H1 (cell line): Measurements from ENCODE around the gene GASK1B. TPM values are rescaled to one million over a fixed set of nuclear protein-coding genes. Genes with fewer than 3 reads are reported as not detected.

Experiments
- CTCF ChIA-PET: fragments of 300-600 bp; sonication (Branson Sonifier 250); formaldehyde crosslinking; loops from one replicate; lab custom pipeline; 2021; ENCODE audit not compliant: partially characterized antibody; lab: Charles Lee
- POLR2A ChIA-PET: fragments of 300-600 bp; sonication (Branson Sonifier 250); formaldehyde crosslinking; loops from one replicate; lab custom pipeline; 2021; ENCODE audit warnings: inconsistent platforms; ENCODE audit not compliant: partially characterized antibody; lab: Charles Lee
- DNase-seq, 2 experiments: peaks; one replicate each; pipeline versions ENCODE4 v3.0.0 to v3.0.0-alpha.2; 2010 to 2022; ENCODE audit warnings: low spot score in 2 of 2, low read depth in 1 of 2, mixed read lengths in 1 of 2
- FAIRE-seq: peaks from 2 replicates; lab custom pipeline; 2011; peaks lifted over from hg19 to GRCh38; lab: Jason Lieb, UNC
- H2AFZ ChIP-seq: 2 replicates; pipeline ENCODE4 v1.8.1; 2012; ENCODE audit warnings: low read length, inconsistent platforms
- H2AK5ac ChIP-seq: 2 replicates; pipeline ENCODE4 v1.6.1; 2013; ENCODE audit warnings: low read depth, low read length
- H2BK120ac ChIP-seq: replicated peaks from 2 replicates; pipeline ENCODE3; 2013; ENCODE audit warnings: low read depth, low read length, inconsistent platforms
- H2BK12ac ChIP-seq: 2 replicates; pipeline ENCODE4 v1.6.1; 2013; ENCODE audit warnings: low read depth, low read length
- H2BK15ac ChIP-seq: 2 replicates; pipeline ENCODE4 v1.6.1; 2013; ENCODE audit warnings: low read length
- H2BK20ac ChIP-seq: 2 replicates; pipeline ENCODE4 v1.6.1; 2013; ENCODE audit warnings: low read length
- H2BK5ac ChIP-seq: 2 replicates; pipeline ENCODE4 v1.6.1; 2013; ENCODE audit warnings: low read depth, low read length
- H3K14ac ChIP-seq: 2 replicates; pipeline ENCODE4 v1.6.1; 2013; ENCODE audit warnings: inconsistent platforms; ENCODE audit not compliant: insufficient read length
- H3K18ac ChIP-seq: 2 replicates; pipeline ENCODE4 v1.6.1; 2013; ENCODE audit warnings: low read length; ENCODE audit errors: extremely low read depth
- H3K23ac ChIP-seq: 2 replicates; pipeline ENCODE4 v1.6.1; 2013; ENCODE audit warnings: inconsistent platforms; ENCODE audit not compliant: insufficient read length
- H3K23me2 ChIP-seq: 2 replicates; pipeline ENCODE4 v1.6.1; 2013; ENCODE audit warnings: low read depth, low read length
- H3K27ac ChIP-seq: 2 replicates; pipeline ENCODE4 v1.6.1; 2011; ENCODE audit warnings: low read depth, low read length, inconsistent platforms
- H3K27me3 ChIP-seq, 4 experiments: replicated peaks in 1 of 4; 1 replicate in 1 of 4; 2 replicates in 3 of 4; pipeline versions ENCODE4 v1.6.1 to v1.8.1; 2011 to 2013; ENCODE audit warnings: low read length in 3 of 4, mild to moderate bottlenecking in 3 of 4, inconsistent platforms in 2 of 4, mixed read lengths in 2 of 4, moderate library complexity in 1 of 4; ENCODE audit not compliant: control insufficient read depth in 3 of 4, insufficient read depth in 3 of 4; ENCODE audit errors: extremely low read depth in 1 of 4
- H3K36me3 ChIP-seq, 4 experiments: 2 replicates each; pipeline versions ENCODE4 v1.6.1 to v1.8.1; 2011 to 2013; ENCODE audit warnings: mild to moderate bottlenecking in 4 of 4, low read length in 3 of 4, moderate library complexity in 2 of 4, control low read depth in 1 of 4, inconsistent platforms in 1 of 4; ENCODE audit not compliant: insufficient read depth in 4 of 4, control insufficient read depth in 2 of 4
- H3K4ac ChIP-seq: replicated peaks from 2 replicates; pipeline ENCODE3; 2013; ENCODE audit warnings: low read length, low read depth, mixed read lengths, inconsistent platforms; ENCODE audit not compliant: insufficient read length
- H3K4me1 ChIP-seq, 4 experiments: replicated peaks in 1 of 4; 1 replicate in 1 of 4; 2 replicates in 3 of 4; pipeline versions ENCODE4 v1.6.1 to v1.8.1; 2011 to 2013; ENCODE audit warnings: low read length in 3 of 4, inconsistent platforms in 2 of 4, mixed read lengths in 1 of 4; ENCODE audit not compliant: insufficient read depth in 4 of 4, control insufficient read depth in 3 of 4
- H3K4me2 ChIP-seq, 2 experiments: 2 replicates each; pipeline versions ENCODE4 v1.6.1 to v1.8.1; 2011 to 2013; ENCODE audit warnings: low read depth in 2 of 2, low read length in 2 of 2, control low read depth in 1 of 2, inconsistent platforms in 1 of 2, mild to moderate bottlenecking in 1 of 2; ENCODE audit not compliant: insufficient read depth in 1 of 2
- H3K4me3 ChIP-seq, 4 experiments: fragments of 200-600, 300-600 bp in 1 of 4; sonication (generic), shearing (Covaris generic), sonication (Bioruptor Twin) in 1 of 4; 2 replicates each; pipeline versions ENCODE4 v1.5.1 to v1.8.1; 2011 to 2016; ENCODE audit warnings: low read length in 4 of 4, low read depth in 3 of 4, control low read depth in 2 of 4, inconsistent platforms in 2 of 4, mild to moderate bottlenecking in 2 of 4, mixed read lengths in 1 of 4, moderate library complexity in 1 of 4; ENCODE audit not compliant: insufficient read depth in 2 of 4; ENCODE audit errors: extremely low read depth in 1 of 4
- H3K56ac ChIP-seq: replicated peaks from 2 replicates; pipeline ENCODE3; 2013; ENCODE audit warnings: low read depth, mild to moderate bottlenecking, mixed read lengths, low read length, inconsistent platforms; ENCODE audit not compliant: insufficient read length
- H3K79me1 ChIP-seq: 2 replicates; pipeline ENCODE4 v1.6.1; 2013; ENCODE audit warnings: low read depth, low read length, control low read depth
- H3K79me2 ChIP-seq, 2 experiments: 2 replicates each; pipeline versions ENCODE4 v1.6.1 to v1.8.1; 2012 to 2013; ENCODE audit warnings: low read length in 2 of 2, mild to moderate bottlenecking in 2 of 2, inconsistent platforms in 1 of 2; ENCODE audit not compliant: insufficient read depth in 2 of 2, control insufficient read depth in 1 of 2
- H3K9ac ChIP-seq, 4 experiments: replicated peaks in 1 of 4; 1 replicate in 1 of 4; 2 replicates in 3 of 4; pipeline versions ENCODE4 v1.6.1 to v1.8.1; 2011 to 2013; ENCODE audit warnings: low read depth in 3 of 4, low read length in 3 of 4, control low read depth in 2 of 4, mild to moderate bottlenecking in 2 of 4, moderate library complexity in 2 of 4, inconsistent platforms in 1 of 4; ENCODE audit errors: extremely low read depth in 1 of 4
- H3K9me3 ChIP-seq, 2 experiments: 2 replicates each; pipeline versions ENCODE4 v1.6.1 to v1.8.1; 2012 to 2013; ENCODE audit warnings: mild to moderate bottlenecking in 2 of 2, moderate library complexity in 2 of 2, control low read depth in 1 of 2, inconsistent platforms in 1 of 2, low read depth in 1 of 2, low read length in 1 of 2, mixed read lengths in 1 of 2; ENCODE audit not compliant: insufficient read depth in 2 of 2
- H4K20me1 ChIP-seq, 2 experiments: replicated peaks in 1 of 2; 2 replicates each; pipeline versions ENCODE3 to v1.8.1; 2011 to 2013; ENCODE audit warnings: inconsistent platforms in 2 of 2, low read length in 2 of 2, mild to moderate bottlenecking in 1 of 2; ENCODE audit not compliant: insufficient read depth in 2 of 2, control insufficient read depth in 1 of 2
- H4K5ac ChIP-seq: 2 replicates; pipeline ENCODE4 v1.6.1; 2013; ENCODE audit warnings: low read length, low read depth, mixed read lengths, inconsistent platforms; ENCODE audit not compliant: insufficient read length
- H4K8ac ChIP-seq: 2 replicates; pipeline ENCODE4 v1.8.0; 2013; ENCODE audit warnings: mild to moderate bottlenecking, moderate library complexity, low read length, inconsistent platforms; ENCODE audit not compliant: insufficient read depth; ENCODE audit errors: extremely low read depth
- H4K91ac ChIP-seq: replicated peaks from 2 replicates; pipeline ENCODE3; 2013; ENCODE audit warnings: low read length, mixed read lengths, inconsistent platforms; ENCODE audit not compliant: insufficient read length
- BACH1 ChIP-seq: IDR thresholded peaks from 2 replicates; pipeline ENCODE4 v1.6.1; 2012; ENCODE audit warnings: low read length, improper control_type of control experiment
- FOSL1 ChIP-seq: IDR thresholded peaks from 2 replicates; pipeline ENCODE4 v1.6.1; 2011; ENCODE audit warnings: mild to moderate bottlenecking, low read depth, low read length, moderate library complexity; ENCODE audit not compliant: insufficient read depth
- MAFK ChIP-seq: IDR thresholded peaks from 2 replicates; pipeline ENCODE4 v1.6.1; 2012; ENCODE audit warnings: low read depth, mild to moderate bottlenecking, improper control_type of control experiment, low read length
- POU5F1 ChIP-seq: IDR thresholded peaks from 2 replicates; pipeline ENCODE4 v1.6.1; 2011; ENCODE audit warnings: low read depth, mild to moderate bottlenecking, low read length, moderate library complexity
- RAD21 ChIP-seq, 2 experiments: IDR thresholded peaks in 1 of 2; conservative IDR thresholded peaks in 1 of 2; 2 replicates each; pipeline ENCODE4 v1.6.1; 2011; ENCODE audit warnings: low read depth in 2 of 2, low read length in 2 of 2, improper control_type of control experiment in 1 of 2, inconsistent platforms in 1 of 2, mild to moderate bottlenecking in 1 of 2, moderate library complexity in 1 of 2
- SIRT6 ChIP-seq: IDR thresholded peaks from one replicate; pipeline ENCODE4 v1.7.1; 2012; ENCODE audit warnings: low read length, inconsistent platforms
- SIX5 ChIP-seq: IDR thresholded peaks from 2 replicates; pipeline ENCODE4 v1.6.1; 2011; ENCODE audit warnings: mild to moderate bottlenecking, low read depth, low read length
- SP4 ChIP-seq: IDR thresholded peaks from 2 replicates; pipeline ENCODE4 v1.6.1; 2012; ENCODE audit warnings: low read length, inconsistent platforms
- SUZ12 ChIP-seq: fragments of 200-600 bp; sonication (generic); IDR thresholded peaks from 2 replicates; pipeline ENCODE4 v1.6.1; 2012; ENCODE audit warnings: mild to moderate bottlenecking, inconsistent platforms, low read length, moderate library complexity, mixed read lengths
- TCF12 ChIP-seq: IDR thresholded peaks from 2 replicates; pipeline ENCODE4 v1.6.1; 2011; ENCODE audit warnings: low read depth, mild to moderate bottlenecking, low read length
- WGBS, 2 experiments: shearing (Covaris generic) in 1 of 2; methylation state at CpG; one replicate each; pipeline versions ENCODE4 v1.1.6 to v1.1.7; 2013 to 2015; ENCODE audit warnings: low lambda C conversion rate in 2 of 2, mixed read lengths in 2 of 2, inconsistent platforms in 1 of 2, low coverage in 1 of 2, missing lambda C conversion rate in 1 of 2; ENCODE audit not compliant: insufficient replicate concordance in 2 of 2, insufficient coverage in 1 of 2, insufficient read length in 1 of 2; ENCODE audit errors: extremely low coverage in 1 of 2, missing lambda C conversion rate in 1 of 2; 5-methylcytosine and 5-hydroxymethylcytosine counted together
- long read RNA-seq, 2 experiments: library from RNA in 1 of 2; library from capped mRNA in 1 of 2; stranded (forward); transcript quantifications; one replicate each; pipeline ENCODE4 v2.0.0, GENCODE V29; 2021; ENCODE audit warnings: inconsistent platforms in 1 of 2
- polyA minus RNA-seq, 3 experiments: library from RNA; depleted of rRNA, polyadenylated mRNA; stranded (reverse); fragments of >200 nt; gene quantifications; 1 replicate in 2 of 3; 2 replicates in 1 of 3; pipeline ENCODE4 v1.2.3, GENCODE V29; 2011
- polyA plus RNA-seq, 7 experiments: library from polyadenylated mRNA; depleted of rRNA in 3 of 7; stranded (reverse) in 5 of 7; unstranded in 2 of 7; fragments of >200 nt in 5 of 7; fragments of 200-250 nt in 2 of 7; gene quantifications; 1 replicate in 5 of 7; 2 replicates in 1 of 7; 4 replicates in 1 of 7; pipeline versions ENCODE4 v1.2.1 to v1.2.3, GENCODE V29; 2011 to 2013; ENCODE audit warnings: missing spikeins in 2 of 7, mixed read lengths in 2 of 7
- total RNA-seq: library from RNA; stranded (reverse); fragmentation: NEBNext Ultra II Directional; extraction: Animal tissue kit (Norgen Biotek cat#: 25700); gene quantifications from 2 replicates; pipeline ENCODE4 v1.2.1, GENCODE V29; 2021

GASK1B gene
- total RNA-seq (not detected in 2 replicates), polyA plus RNA-seq (2011; rRNA removed) (0.02 TPM in 1 of 2 replicates, not detected in the other), polyA minus RNA-seq (2011; rRNA and poly(A)+ RNA removed) (not detected in 2 replicates)
- polyA plus RNA-seq (2011; cell fraction: cytosol; rRNA removed), result 0.03 TPM
- polyA plus RNA-seq (2011; cell fraction: nucleus; rRNA removed), result not detected
- polyA plus RNA-seq (2012, experiment 1 of 2), result 0.08 to 0.25 TPM in 2 of 4 replicates, not detected in the others
- polyA plus RNA-seq (2012, experiment 2 of 2), result not detected
- polyA plus RNA-seq (2013, experiment 1 of 2), result 0.02 TPM
- 0.06 TPM for polyA plus RNA-seq (2013, experiment 2 of 2)
- polyA minus RNA-seq (2011; cell fraction: cytosol; rRNA and poly(A)+ RNA removed), result not detected
- polyA minus RNA-seq (2011; cell fraction: nucleus; rRNA and poly(A)+ RNA removed), result not detected
- long read RNA-seq, experiment 1, result 0 reads
- long read RNA-seq, experiment 2, result 0 reads

DNA sequence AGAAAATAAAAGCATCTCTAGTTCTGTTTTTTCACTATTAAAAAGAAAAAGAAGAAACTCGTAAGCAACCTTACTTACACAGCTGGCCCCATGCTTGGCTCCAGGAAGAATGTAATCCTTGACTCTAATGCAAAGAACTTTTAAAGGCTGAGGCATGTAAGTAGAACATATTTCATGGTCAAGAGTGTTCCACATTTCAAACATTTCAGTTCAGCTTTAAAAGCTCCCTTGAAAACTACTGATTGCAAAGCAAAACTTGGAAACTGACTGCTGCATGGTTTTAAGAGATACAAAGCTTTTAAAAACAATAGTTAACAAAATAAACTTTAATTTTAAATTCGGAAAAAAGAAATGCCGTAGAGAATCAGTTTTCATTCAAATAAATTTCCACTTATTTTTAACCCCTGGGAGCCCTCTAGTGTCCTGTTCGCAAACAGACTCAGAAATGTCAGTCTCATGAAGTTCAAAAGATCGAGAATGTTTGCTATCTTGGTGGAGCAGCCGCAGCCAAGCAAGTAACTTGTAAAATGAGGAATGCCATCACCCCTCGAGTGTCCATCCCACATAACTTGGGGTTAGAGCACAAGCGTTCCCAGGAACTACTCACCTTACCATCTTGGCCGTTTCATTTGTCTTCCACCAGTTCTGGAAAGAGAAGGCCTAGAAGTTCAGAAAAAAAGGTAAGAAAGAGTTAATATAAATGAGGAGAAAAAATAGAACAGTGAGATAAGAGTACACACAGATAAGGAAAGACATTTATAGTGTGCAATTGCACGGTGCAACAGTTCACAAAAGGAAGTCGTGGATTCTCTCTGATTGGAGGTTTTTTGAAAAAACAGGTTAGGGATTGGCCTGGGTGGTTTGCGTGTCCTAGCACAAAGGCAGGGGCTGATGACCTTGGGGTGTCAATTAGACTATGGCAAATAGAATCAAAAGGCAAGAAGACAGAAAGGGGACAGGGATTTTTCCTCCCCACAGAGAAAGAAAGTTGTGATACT, at the start of gene GASK1B:
GASK1B (minus strand) TSS at position 765 of the 998 bp plus-strand sequence. CDS start 1,650 bp downstream, outside the sequence.
- H2AK5ac ChIP-seq, result no peak within 1 kb of the TSS
- peak; percentile 66 for FAIRE-seq
- no peak within 1 kb of the TSS for H3K14ac ChIP-seq
- ChIA-PET POLR2A (no interaction called here), CTCF (interaction anchor here (0.7 to 4.3 kb wide), 24 partner anchors 10 to 198 kb away, joined by 3 to 41 read pairs (median 7); no protein-coding TSS in a partner anchor)
- H2BK12ac ChIP-seq, result no peak within 1 kb of the TSS
- no peak within 1 kb of the TSS for H4K91ac ChIP-seq
- H4K5ac ChIP-seq, result no peak within 1 kb of the TSS
- no peaks in the 10 kb centered on the region for H3K23me2 ChIP-seq
- no peak within 1 kb of the TSS for H2BK15ac ChIP-seq
- H3K23ac ChIP-seq, result no peak within 1 kb of the TSS
- no peaks in the 10 kb centered on the region for H3K36me3 ChIP-seq
- H2BK20ac ChIP-seq, result no peak within 1 kb of the TSS
- H3K27me3 ChIP-seq, result no peaks in the 10 kb centered on the region
- no peak within 1 kb of the TSS for H4K8ac ChIP-seq
- H3K4me3 ChIP-seq, result no peak within 1 kb of the TSS
- H3K9me3 ChIP-seq, result no peaks in the 10 kb centered on the region
- no peaks in the 10 kb centered on the region for H3K79me1 ChIP-seq
- WGBS, 2 experiments, result 52% methylated on average over 12 of the region's 12 CpGs; no CpG with 5 or more reads in 1 of the 2 experiments
- no peaks in the 10 kb centered on the region for H3K4me1 ChIP-seq
- H2BK5ac ChIP-seq, result no peak within 1 kb of the TSS
- H3K79me2 ChIP-seq, result no peaks in the 10 kb centered on the region
- no peak within 1 kb of the TSS for H2BK120ac ChIP-seq
- H3K4ac ChIP-seq, result no peak within 1 kb of the TSS
- H4K20me1 ChIP-seq, result no peaks in the 10 kb centered on the region
- H3K27ac ChIP-seq, result no peak within 1 kb of the TSS
- H3K18ac ChIP-seq, result no peak within 1 kb of the TSS
- H3K56ac ChIP-seq, result no peak within 1 kb of the TSS
- no peak within 1 kb of the TSS for H3K9ac ChIP-seq
- H3K4me2 ChIP-seq, result no peak within 1 kb of the TSS
- H2AFZ ChIP-seq, result 0 out of 2 replicates have a peak within 1 kb of the TSS, but pooled peaks have one; percentile 71
- DNase-seq, result no peak
- TF ChIP-seq SIRT6 (no peak), BACH1 (no peak), TCF12 (no peak), FOSL1 (no peak), POU5F1 (no peak), SP4 (no peak), RAD21 (IDR thresholded peaks at IDR 0.05 in 1 of 2, conservative IDR thresholded peaks at IDR 0.05 in 1 of 2; ENCODE audit: low read depth in 2 of 2, low read length in 2 of 2) (peak; percentile 73 to 77), SUZ12 (no peak), MAFK (no peak), SIX5 (no peak)
